Right kidney (tissue), 1 donor: ENCODE results near the gene CAMTA1.

Source experiments
- DNase-seq: peaks from one replicate; pipeline ENCODE4 v3.0.0-alpha.2; 2016

Gene CAMTA1

DNA sequence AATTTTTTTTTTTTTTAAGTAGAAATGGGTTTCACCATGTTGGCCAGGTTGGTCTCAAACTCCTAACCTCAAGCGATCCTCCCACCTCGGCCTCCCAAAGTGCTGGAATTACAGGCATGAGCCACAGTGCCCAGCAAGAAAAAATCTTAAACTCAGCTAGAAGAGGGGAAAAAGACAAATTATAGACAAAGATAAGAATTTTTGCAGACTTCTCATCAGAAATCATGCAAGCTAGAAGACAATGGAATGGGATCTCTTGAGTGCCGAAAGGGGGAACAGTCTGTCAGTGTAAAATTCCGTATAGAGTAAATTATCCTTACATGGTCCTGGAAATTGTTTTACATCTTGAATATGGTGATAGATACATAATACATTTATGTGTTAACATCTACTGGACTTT lies 294.4 kb downstream of the CAMTA1 start:
- DNase-seq, result no peak

DNA sequence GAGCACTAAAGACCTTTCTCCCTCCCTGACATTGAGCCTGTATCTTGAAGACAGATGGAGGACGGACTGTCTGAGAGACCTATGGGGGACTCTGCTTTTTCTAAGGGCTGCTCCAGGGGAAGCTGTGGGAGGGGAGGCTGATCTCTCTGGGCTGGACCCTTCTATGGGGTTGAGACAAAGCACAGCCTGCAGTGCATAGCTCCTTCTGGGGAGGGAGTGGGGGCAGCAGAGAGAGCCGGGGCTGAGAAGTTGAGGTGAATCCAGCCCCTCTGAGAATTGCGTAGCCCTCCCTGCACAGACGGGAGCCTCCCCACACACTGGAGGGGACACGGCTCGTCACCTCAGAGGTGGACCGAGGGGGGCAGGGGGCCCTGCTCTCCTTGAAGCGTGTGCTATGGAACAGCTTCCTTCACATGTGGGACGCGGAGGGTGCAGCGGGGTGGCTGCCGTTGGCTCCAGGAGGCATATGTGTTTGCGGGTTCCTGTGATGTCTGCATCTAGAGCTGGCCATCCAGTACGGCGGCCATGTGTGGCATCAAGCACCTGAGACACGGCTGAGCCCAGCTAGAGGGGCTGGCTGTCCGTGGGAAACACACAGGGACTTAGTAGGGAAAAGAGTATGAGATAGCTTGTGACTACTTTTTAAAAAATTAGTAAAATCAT lies 299.1 kb downstream of the CAMTA1 start:
- no peak for DNase-seq

DNA sequence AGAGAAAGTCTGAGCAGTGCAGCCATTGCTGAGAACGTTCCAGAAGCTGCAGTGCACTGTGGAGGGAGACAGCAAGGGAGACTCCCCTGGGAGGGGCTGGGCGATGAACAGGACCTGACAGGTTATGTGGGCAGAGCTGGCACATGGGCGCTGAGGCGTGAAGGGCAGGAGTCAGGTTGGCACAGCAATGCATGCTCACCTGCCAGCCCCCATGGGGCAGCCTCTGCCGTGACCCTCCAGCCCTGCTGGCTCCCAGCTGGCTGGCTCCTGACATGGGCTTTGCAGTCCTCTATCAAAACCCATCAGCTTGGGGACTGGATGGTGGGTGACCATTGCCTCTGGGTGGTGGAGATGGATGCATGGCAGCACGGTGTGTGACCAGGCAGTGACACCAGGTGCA lies 300.3 kb downstream of the CAMTA1 start:
- no peak for DNase-seq

DNA sequence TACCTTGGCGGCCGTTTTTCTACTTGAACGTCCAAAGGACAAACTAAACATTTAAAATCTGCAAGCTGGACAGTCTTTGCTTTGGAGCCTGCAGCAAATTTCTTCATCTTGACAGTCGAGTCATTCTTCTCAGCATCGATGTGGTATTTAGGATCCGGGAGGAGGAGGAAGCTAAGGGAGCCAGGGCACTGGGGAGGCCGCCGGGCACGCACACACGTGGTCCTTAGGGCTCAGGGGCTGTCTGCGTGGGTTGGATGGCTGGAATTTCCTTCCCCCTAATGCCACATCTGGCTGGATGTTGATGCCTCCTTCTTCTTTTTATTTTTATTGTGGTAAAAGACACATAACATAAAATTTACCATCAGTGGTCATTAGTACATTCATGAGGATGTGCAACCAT lies 300.9 kb downstream of the CAMTA1 start:
- no peak for DNase-seq

DNA sequence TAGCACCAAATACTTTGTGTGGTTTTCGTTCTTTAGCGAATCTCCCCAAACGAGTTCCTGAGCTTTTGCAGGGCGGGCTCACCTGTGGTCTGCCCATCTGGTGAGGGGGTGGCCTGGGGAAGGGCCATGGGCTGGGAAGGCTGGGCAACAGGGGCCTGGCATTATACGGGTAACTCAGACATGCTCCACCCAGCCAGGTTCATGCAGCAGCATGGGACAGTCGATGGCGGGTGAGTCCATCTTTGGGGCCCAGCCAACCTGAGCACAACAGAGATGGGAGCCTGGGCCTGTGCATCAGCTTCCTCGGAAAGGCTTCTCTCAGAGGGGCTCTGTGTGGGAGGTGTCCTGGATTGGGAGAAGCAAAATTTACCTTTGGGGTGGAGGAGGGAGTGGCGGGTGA lies 302.6 kb downstream of the CAMTA1 start:
- no peak for DNase-seq

DNA sequence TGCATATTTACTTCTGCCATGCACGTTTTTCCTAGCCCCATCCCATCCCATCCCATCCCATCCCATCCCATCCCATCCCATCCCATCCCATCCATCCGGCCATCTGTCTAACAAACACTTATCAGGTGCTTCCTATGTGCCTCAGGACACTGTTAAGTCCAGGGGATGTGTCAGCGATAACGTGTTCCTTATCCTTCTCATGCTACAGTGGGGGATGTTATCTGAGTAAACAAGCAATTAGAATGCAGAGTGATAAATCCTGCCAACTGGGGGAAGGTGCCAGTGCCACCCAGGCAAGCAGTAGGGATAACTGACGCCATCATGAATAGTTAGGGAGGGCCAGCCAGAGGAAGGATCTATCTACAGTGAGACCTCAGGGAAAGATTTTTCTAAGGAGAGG lies 304.2 kb downstream of the CAMTA1 start:
- no peak for DNase-seq

DNA sequence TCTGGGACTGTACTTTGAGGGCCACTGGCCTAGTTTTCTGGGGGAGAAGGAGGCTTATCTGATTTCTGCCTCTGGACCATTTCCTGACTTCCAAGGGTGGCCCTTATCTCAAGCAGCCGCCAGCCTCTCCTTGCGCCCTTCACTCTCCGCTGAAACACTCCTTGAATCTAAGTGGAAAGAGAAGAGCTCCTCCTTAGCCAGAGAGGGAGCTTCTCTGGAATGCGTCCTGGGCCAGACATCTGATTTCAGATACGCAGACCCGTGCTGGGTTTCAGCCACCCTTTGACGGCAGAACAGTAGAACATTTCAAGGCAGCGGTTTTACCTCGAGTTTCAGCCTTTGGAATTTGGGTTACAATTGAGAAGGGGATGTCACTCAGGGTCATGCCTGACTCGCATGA lies 308.0 kb downstream of the CAMTA1 start:
- DNase-seq, result no peak

DNA sequence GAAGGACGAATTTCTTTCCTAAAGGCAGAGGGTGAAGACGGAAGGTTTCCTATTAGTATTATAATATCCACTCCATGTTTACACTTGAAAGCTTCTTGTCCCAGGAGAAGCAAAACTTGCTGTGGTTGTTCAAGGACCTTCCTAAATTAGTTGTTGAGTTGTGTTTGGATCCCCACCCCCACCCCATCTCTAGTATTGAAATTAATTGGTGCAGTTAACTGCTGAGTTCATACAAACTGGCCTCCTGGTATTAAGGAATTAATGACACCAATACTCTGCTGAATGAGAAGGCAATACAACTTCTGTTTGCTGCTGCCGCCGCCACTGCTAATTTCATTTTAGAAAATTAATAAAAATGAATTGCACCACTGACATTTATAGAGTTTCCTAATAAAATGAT lies 308.8 kb downstream of the CAMTA1 start:
- DNase-seq, result no peak

DNA sequence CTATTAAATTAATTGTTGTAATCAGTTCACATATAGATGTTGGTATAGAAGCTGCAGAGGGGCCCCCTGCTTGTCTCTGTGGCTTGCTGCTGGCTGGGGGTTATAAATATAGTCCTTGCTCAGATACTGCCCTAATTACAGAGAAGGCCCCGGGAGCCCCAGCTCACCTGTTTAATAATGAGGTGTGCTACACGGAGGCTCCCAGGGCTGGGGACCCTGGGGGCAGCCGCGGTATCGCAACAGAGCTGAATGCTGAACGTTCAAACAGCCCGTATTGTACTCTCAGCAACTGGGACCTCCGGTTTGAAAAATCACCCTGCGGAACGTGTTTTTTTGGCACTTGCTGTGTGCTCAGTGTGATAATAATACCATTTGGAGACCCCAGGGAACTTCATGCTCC lies 309.3 kb downstream of the CAMTA1 start:
- no peak for DNase-seq

DNA sequence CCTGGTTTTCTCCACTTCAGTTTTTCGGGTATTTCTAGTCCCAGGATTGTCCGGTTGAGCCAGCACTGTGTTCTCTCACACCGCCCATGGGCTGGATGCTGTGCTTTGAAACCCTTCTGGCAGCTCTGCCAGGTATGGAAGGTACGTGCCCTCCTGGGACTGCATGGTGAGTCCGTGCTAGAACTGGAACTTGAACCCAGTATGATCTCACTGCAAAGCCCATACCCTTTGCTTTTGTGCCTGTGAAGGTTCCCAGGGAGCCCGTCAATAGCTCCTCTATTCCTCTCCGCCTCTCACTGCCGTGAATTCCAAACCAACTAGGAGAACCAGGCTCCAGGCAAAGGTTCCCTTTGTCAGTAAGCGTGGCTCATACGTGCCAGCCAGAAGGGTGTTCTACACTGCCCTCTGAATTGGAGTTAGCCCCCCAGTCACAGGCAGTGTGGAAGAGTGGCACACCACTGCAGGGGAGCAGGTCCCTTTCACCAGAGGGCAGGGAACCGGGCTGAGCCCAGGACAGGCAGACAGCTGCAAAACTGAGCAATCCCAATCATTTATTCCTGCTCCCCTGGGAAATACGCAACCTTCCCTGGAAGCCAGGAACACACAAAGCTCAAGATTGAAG lies 310.2 kb downstream of the CAMTA1 start:
- DNase-seq, result no peak

DNA sequence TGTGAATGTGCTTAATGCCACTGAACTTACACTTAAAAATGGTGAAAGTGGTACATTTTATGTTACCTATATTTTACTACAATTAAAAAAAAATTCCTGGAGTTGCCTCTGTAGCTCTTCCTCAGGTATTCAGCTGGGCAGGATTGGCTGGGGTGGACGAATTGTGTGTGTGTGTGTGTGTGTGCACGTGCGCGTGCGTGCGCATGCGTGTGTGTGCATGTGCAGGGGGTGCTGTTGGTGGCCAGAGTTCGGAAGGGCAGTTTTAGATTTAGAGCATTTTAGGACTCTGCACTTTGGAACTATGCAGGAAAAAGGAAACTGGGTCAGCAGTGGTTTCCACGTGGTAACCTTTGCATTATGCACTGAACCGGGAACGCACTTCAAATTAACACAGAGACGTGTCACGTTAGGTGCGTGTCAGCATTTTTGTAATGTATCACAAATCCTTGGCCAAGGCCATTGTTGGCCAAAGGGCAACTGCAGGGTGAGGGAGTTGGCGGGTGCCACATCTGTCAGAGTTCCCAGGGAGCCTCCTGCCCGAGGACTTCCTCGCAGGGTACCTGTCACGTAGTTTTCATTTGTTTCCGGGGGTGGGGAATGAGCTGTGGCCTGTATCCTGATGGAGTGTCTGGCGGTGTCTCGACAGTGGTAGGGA lies 312.8 kb downstream of the CAMTA1 start:
- DNase-seq, result no peak

DNA sequence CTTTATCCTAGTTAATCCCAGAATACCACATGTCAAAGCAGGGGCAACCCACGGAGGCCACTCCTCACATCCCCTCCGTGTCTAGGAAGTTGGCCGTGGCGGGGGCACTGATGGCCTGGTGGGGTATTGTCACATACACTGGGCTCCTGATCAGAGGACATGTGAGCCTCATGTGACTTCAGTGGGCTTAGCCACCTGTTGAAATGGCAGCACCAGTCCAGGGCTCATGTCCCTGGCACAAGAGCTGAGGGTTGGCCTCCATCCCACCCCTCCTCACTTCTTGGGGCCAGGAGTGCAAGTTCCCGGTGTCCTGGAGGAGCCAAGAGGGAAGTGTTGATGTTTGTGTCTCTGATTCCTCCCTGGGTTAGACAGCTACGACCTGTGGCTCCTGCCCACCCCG lies 313.4 kb downstream of the CAMTA1 start:
- DNase-seq, result no peak

DNA sequence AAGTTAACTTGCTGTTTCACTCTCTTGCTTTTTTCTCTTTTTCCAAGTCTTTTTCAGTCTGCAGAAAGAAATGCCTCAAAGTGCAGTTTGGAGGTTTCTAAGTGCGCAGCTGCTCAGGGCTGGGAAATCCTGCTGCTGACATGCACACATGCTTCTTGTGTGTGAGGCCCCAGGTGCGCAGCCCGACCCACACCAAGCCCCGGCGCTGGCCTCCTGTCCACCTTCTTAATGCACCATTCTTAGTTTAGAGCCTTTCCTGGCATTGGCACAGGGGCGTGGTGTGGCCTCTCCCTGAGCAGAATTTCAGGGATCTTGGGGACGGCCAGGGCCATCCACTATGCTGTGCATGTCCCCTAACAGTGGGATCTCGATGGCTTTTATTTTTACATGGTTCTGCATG lies 315.2 kb downstream of the CAMTA1 start:
- DNase-seq, result no peak

DNA sequence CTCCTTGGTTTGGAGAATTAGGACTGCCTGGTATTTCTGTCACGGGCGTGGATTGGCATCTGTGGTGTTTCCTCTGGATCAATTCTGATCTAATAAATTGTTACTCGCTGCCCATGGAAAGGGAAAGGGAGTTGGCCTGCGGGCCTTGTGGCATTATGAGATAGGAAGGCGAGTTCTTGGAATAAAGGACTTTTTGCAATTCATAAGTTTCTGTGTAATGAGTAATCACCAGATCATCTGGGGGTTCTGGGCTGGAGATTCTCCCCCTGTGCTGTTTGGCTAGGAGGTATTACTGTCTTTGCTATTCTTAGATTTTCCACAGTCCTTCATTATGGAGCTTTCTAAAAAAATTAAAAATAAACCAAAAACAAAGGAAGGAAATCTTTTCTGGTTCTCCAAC lies 315.9 kb downstream of the CAMTA1 start:
- DNase-seq, result no peak

DNA sequence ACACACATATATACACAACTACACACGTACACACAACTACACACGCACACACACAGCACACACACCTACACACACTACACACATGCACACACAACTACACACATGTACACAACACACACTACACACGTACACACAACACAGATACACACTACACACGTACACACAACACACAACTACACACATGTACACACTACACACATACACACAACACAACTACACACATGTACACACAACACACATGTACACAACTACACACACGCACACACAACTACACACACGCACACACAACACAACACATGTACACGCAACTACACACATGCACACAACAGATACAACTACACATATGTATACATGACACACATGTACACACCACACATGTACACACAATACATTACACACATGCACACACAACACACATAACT lies 318.1 kb downstream of the CAMTA1 start:
- DNase-seq, result no peak

DNA sequence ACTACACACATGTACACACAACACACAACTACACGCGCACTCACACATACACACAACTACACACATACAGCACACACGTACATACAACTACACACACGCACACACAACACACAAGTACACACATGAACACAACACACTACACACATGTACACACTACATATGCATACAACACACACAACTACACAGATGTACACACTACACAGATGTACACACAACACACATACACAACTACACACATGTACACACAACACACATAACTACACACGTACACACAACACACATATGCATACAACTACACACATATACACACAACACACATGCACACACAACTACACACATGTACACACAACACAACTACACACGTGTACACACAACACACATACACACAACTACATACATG lies 318.6 kb downstream of the CAMTA1 start:
- DNase-seq, result no peak

DNA sequence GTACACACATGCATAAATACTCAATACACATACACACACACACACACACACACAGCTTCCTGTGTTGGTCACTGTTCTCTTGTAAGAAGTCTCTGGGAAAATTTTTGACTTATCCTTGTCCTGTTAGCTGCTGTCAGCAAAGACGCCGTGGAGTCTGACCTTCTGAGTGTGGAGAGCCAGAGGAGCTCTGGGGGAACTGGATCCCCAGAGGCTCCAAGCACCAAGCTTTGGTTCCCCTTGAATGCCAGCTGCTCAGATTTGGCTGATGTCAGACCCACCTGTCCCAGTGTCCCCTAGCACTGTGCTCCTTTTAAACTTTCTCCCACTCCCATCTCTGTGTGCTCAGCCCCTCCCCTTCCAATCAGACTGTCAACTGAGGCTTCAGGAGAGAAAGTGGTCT lies 319.1 kb downstream of the CAMTA1 start:
- DNase-seq, result no peak

DNA sequence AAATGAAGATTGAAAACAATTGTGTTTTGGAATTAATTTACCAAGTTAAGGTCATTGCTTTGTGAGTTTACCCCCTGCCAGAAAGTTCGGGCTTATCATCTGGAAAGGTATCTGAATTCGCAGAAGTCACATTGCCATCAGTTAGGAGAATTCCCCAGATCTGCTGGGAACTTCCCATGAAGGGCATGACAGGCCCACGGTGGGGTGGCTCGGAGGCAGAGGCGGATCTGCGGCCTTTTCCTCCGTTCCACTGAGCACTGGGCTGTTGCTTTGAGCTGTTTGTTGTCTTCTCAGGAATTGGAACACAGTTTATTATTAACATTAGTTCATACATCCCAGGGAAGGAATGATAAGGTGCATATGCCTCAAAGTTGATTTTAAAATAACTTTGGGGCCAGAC lies 320.0 kb downstream of the CAMTA1 start:
- DNase-seq, result no peak

DNA sequence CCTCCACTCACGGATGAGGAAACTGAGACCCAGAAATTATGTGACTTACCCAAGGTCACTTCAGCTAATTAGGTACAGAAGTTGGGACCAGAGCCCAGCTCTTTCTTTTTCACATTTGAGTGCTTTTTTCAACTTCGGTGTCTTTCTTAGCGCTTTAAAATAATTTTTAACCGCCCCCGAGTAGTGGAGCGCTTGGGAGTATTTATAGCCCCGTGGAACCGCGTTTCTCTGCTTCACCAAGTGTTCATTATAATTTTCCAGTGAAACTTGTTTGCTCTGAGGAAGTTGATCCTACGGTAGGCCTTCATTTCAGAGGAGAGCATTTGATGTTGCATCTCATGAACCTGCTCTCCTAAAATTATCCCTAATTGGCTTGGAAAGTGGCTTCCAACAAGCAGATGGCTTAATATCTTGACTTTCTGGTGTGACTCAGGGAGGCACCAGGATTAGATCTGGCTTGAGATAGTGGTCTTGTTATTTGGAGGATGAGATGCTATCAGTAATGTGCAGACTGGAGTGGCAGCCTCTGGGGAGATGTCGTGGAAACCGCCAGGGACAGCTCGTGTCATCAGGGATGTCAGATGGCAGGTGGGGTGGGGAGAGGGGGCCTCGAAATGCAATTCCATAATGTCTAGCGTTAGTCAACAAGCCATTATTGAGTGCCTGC lies 321.3 kb downstream of the CAMTA1 start:
- DNase-seq, result no peak

DNA sequence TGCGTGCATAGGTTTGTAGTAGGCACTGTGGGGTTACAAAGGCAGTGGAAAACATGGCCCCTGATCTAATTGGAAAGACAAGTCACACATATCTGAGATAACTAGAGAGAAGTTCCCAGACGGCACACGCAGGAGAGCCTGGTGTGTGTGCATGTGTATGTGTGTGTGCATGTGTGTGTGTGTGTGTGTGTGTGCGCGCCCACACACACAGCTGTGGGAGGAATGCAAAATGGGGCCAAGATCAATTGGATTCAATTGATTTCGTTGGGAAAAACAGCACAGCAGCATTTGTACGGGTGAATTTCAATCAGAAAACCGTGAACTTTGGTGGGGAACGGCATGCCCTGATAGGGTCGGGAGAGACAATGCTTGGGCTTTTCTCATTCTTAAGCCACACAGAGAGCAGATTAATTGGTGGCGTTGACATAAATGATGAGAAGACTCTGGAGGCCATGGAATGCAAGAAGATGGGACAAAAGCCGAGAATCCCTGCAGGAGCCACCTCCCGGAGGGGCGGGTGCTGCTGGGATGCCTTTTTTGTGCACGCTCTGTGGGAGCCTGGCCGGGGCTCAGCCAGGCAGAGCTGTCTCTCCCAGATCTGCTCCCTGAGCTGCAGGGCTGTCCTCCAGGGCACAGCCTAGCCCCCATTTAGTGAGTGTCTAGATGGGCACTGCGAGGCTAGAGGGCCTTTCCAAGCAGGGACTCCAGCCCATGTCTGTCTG lies 322.0 kb downstream of the CAMTA1 start:
- no peak for DNase-seq

DNA sequence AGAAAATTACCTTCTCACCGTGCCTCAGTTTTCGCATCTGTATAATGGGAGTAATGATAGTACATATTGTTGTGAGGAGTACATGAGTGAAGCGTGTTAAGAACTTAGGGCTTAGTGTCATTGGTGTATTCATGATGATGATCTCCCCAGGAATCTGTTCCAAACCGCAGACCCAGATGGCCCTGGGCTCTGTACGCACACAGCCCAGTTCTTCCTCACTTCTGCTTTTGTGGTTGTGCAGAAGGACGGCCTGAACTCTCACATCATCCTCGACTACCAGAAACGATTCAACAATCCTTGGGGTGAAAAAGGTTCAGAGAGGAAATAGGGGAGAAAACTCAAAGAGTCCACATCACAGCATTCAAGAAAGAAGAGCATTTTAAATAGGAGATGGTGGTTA lies 323.0 kb downstream of the CAMTA1 start:
- no peak for DNase-seq

DNA sequence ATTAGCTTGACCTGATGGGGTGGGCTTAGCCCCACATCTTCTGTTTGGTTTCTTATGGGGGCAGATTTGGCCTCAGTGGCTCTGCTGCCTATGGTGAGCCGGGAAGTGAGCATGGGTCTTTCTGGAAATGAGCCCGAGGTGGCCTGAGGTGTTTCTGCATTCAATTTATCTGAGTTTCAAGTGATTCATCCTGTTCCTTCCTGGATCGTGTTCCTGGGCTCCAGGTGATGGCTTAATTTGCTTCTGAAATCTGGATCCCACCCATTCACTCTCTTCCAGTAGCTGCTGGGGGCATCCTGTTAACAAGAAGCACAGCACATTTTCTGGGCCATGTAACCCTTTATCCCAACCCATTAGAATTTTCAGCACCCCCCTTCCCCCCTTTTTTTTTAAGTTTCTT lies 324.6 kb downstream of the CAMTA1 start:
- no peak for DNase-seq

DNA sequence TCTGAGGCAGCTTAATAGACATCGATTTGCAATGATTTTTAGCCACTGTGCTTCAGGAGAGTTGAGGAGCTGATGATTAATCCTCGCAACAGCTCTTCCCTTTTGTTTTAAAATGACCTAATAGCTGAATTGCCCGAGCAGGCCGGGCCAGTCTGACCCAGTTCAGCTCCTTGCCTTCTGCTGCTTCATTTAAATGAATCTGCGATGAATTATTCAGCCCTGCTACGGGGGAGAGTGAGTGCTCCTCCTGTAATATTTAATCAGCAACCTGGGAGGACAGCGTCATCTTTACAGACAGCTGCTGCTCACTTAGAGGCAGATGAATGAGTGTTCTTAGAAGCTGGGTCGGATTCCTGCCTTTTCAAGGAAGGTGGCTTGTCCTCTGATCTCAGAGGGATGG lies 325.1 kb downstream of the CAMTA1 start:
- no peak for DNase-seq
